Loucy (cell line): ENCODE data around the gene PHOSPHO1.

Experiments
- H2AFZ ChIP-seq: fragments of 200-600 bp; sonication (generic); 2 replicates; pipeline ENCODE4 v1.6.0; 2016; ENCODE audit warnings: antibody characterized with exemption, mild to moderate bottlenecking, low read length, moderate library complexity
- H3F3A ChIP-seq: fragments of 200-600 bp; 2 replicates; pipeline ENCODE4 v1.6.0; 2016; ENCODE audit warnings: antibody characterized with exemption, low read depth, mild to moderate bottlenecking
- H3K27me3 ChIP-seq: fragments of 200-600 bp; sonication (generic); 2 replicates; pipeline ENCODE4 v1.6.1; 2014; ENCODE audit warnings: low read length, mild to moderate bottlenecking; ENCODE audit not compliant: insufficient read depth, poor library complexity, severe bottlenecking
- H3K36me3 ChIP-seq: fragments of 200-600 bp; sonication (generic); 2 replicates; pipeline ENCODE4 v1.6.1; 2016; ENCODE audit warnings: low read length; ENCODE audit not compliant: insufficient read depth
- H3K4me1 ChIP-seq: fragments of 200-600 bp; sonication (generic); 2 replicates; pipeline ENCODE4 v1.5.1; 2014; ENCODE audit warnings: low read length, mild to moderate bottlenecking; ENCODE audit not compliant: insufficient read depth, poor library complexity, severe bottlenecking
- H3K4me2 ChIP-seq: fragments of 200-600 bp; sonication (generic); 2 replicates; pipeline ENCODE4 v1.6.0; 2014; ENCODE audit warnings: antibody characterized with exemption, low read length, low read depth, mild to moderate bottlenecking; ENCODE audit not compliant: poor library complexity, severe bottlenecking
- H3K4me3 ChIP-seq: fragments of 200-600 bp; sonication (generic); 2 replicates; pipeline ENCODE4 v1.5.1; 2014; ENCODE audit warnings: low read length, mild to moderate bottlenecking, mixed read lengths; ENCODE audit not compliant: poor library complexity, severe bottlenecking
- H3K79me2 ChIP-seq: fragments of 200-600 bp; sonication (generic); 2 replicates; pipeline ENCODE4 v1.6.1; 2014; ENCODE audit warnings: low read length; ENCODE audit not compliant: insufficient read depth
- H3K9ac ChIP-seq: fragments of 200-600 bp; sonication (generic); 2 replicates; pipeline ENCODE4 v1.6.0; 2014; ENCODE audit warnings: mild to moderate bottlenecking, low read depth, low read length, moderate library complexity; ENCODE audit not compliant: poor library complexity, severe bottlenecking
- H3K9me2 ChIP-seq: fragments of 200-600 bp; sonication (generic); replicated peaks from 2 replicates; pipeline ENCODE4 v1.6.1; 2016; ENCODE audit warnings: low read depth, low read length, mixed read lengths
- H3K9me3 ChIP-seq: fragments of 200-600 bp; sonication (generic); 2 replicates; pipeline ENCODE4 v1.6.1; 2014; ENCODE audit warnings: mild to moderate bottlenecking, antibody characterized with exemption, low read length, low read depth; ENCODE audit not compliant: insufficient read depth
- H4K20me1 ChIP-seq: fragments of 200-600 bp; sonication (generic); 2 replicates; pipeline ENCODE4 v1.6.0; 2014; ENCODE audit warnings: antibody characterized with exemption, low read length, mild to moderate bottlenecking; ENCODE audit not compliant: insufficient read depth, poor library complexity, severe bottlenecking
- EZH2phosphoT487 ChIP-seq: fragments of 200-600 bp; IDR thresholded peaks from 2 replicates; pipeline ENCODE4 v1.6.1; 2018; ENCODE audit warnings: antibody characterized with exemption, mild to moderate bottlenecking, moderate library complexity, borderline replicate concordance
- TF ChIP-seq, protein P1 (sequence below): fragments of 200-600 bp; sonication (generic); conservative IDR thresholded peaks from 2 replicates; pipeline ENCODE4 v1.5.1; 2014; ENCODE audit warnings: mild to moderate bottlenecking, antibody characterized with exemption, low read length

The PHOSPHO1 gene

DNA sequence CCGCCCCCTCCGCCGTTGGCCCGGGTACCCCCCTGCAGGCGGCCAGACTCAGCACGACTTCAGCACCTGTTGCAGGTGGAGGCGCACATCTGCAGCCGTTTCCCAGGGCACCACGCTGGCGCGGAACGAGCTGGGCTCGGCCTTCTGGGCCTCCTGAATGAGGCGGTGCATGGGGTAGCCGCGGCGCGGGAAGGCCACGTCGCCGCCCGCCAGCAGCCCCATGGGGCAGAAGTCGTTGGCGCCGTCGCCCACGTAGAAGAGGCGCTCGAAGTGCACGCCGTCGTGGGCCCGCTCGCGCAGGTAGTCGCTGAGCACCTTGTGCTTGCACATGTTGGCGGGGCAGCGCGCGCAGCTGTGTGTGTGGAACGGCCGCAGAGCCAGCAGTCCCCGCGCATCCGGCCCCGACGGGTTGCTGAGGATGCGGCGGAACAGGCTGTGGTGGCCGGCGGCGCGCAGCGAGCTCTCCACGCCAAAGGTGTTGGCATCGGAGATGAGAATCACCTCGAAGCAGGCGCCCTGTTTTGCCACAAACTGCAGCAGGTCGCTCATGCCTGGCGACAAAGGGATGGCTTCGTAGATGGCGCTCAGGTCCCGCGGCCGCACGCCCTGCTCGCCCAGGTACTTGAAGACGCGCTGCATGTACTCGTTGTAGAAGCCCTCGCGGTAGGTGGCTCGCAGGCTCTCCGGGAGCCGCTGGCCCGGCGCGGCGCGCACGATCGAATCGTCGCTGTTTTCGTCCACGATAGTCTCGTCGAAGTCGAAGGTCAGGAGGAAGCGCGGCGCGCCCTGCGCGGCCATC lies 6.2 kb downstream of the PHOSPHO1 start:
- no peak overlapping the region for H3K9ac ChIP-seq

DNA sequence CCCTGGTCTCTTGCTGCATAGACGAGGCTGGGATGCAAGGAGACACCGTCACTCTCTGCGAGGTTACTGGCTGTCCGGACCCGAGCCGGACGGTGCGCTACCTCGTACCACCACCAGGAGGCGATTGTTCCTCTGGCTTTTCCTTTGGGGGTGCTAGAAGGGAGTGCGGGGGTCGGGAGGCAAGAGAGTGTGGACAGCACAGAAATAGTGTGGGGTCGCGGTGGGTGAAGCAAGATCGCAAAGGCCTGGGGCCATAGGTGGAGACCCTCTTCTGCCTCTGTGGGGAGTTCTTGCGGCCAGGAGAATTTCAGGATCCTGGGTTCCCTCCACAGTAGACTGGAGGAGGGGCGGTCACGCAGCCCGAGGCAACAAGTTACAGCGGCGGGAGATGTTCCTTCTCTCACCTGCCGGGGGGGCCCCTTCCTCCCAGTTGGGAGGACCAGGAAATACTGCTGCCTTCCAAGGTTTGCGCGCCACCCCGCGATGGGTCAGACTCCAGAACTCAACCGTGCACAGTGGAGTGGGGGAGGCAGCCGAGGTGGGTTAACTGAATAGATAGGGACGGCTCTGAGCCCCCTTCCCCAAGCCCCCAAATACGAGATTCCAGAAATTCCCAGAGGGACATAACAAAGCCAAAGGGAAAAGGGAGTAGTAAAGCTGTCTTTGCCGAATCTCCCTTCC lies 6.9 kb downstream of the PHOSPHO1 start:
- H3K4me1 ChIP-seq: peaks cover 7% of the 10 kb centered on the region
- H3K4me2 ChIP-seq: no peak overlapping the region
- H3K4me3 ChIP-seq: no peak overlapping the region
- no peaks in the 10 kb centered on the region for H3K9me3 ChIP-seq
- H3F3A ChIP-seq: no peaks in the 10 kb centered on the region
- no peaks in the 10 kb centered on the region for H3K9me2 ChIP-seq
- TF ChIP-seq EZH2phosphoT487: no peak
- TF ChIP-seq, protein P1, sequence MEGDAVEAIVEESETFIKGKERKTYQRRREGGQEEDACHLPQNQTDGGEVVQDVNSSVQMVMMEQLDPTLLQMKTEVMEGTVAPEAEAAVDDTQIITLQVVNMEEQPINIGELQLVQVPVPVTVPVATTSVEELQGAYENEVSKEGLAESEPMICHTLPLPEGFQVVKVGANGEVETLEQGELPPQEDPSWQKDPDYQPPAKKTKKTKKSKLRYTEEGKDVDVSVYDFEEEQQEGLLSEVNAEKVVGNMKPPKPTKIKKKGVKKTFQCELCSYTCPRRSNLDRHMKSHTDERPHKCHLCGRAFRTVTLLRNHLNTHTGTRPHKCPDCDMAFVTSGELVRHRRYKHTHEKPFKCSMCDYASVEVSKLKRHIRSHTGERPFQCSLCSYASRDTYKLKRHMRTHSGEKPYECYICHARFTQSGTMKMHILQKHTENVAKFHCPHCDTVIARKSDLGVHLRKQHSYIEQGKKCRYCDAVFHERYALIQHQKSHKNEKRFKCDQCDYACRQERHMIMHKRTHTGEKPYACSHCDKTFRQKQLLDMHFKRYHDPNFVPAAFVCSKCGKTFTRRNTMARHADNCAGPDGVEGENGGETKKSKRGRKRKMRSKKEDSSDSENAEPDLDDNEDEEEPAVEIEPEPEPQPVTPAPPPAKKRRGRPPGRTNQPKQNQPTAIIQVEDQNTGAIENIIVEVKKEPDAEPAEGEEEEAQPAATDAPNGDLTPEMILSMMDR: peak; percentile 88
- peaks cover 4% of the 10 kb centered on the region; the same call in 1 of the 2 replicates for H3K36me3 ChIP-seq
- no peak overlapping the region for H2AFZ ChIP-seq
- no peaks in the 10 kb centered on the region for H3K79me2 ChIP-seq
- H3K9ac ChIP-seq: no peak overlapping the region
- H4K20me1 ChIP-seq: no peaks in the 10 kb centered on the region
- H3K27me3 ChIP-seq: no peaks in the 10 kb centered on the region

More for the DNA sequence above, 6.2 kb downstream of the PHOSPHO1 start:
- no peaks in the 10 kb centered on the region for H3K9me2 ChIP-seq
- no peaks in the 10 kb centered on the region for H3F3A ChIP-seq
- H3K4me3 ChIP-seq: no peak overlapping the region
- no peaks in the 10 kb centered on the region for H3K79me2 ChIP-seq
- no peaks in the 10 kb centered on the region for H3K9me3 ChIP-seq
- H4K20me1 ChIP-seq: no peaks in the 10 kb centered on the region
- H3K27me3 ChIP-seq: no peaks in the 10 kb centered on the region
- no peaks in the 10 kb centered on the region for H3K4me1 ChIP-seq
- peaks cover 4% of the 10 kb centered on the region; the same call in 1 of the 2 replicates for H3K36me3 ChIP-seq
- no peak overlapping the region for H3K4me2 ChIP-seq
- TF ChIP-seq, protein P1: no peak
- no peak for TF ChIP-seq EZH2phosphoT487
- no peak overlapping the region for H2AFZ ChIP-seq

DNA sequence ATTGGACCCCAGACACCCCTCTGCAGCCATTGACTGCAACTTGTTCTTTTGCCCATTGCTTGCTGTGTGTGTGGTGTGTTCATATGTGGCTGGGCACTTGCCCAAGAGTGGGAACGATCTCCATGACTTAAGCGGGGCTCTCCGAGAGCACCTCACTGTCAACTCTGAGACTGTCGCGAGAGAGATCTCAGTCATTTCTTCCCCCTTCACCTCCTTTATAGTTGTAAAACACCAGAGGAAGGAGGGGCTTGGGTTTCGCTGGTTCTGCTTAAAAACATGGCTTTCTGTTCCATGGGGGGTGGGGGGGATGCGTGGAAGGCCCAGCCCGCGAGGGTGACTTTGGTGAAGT lies 7.4 kb downstream of the PHOSPHO1 start:
- Histone ChIP-seq H4K20me1 (no peaks in the 10 kb centered on the region), H3K79me2 (no peaks in the 10 kb centered on the region), H3K4me1 (peaks cover 11% of the 10 kb centered on the region), H3K4me2 (no peak overlapping the region), H3K27me3 (no peaks in the 10 kb centered on the region), H2AFZ (no peak overlapping the region), H3F3A (no peaks in the 10 kb centered on the region), H3K4me3 (no peak overlapping the region), H3K9me3 (no peaks in the 10 kb centered on the region), H3K36me3 (peaks cover 4% of the 10 kb centered on the region; the same call in 1 of the 2 replicates), H3K9ac (no peak overlapping the region), H3K9me2 (no peaks in the 10 kb centered on the region)
- TF ChIP-seq, protein P1: no peak
- no peak for TF ChIP-seq EZH2phosphoT487
